Adrenal gland (tissue), 12 donors: Measurements from ENCODE around the gene B3GNT8. TPM values are rescaled to one million over a fixed set of nuclear protein-coding genes. Genes with fewer than 3 reads are reported as not detected.

Experiments
- DNase-seq, 7 donors: peaks; one replicate each; pipeline ENCODE4 v3.0.0-alpha.2; 2019 to 2020
- H3K27ac ChIP-seq, 5 donors: fragments of 200-600 bp; sonication (generic) in 4 of 5; 1 replicate in 3 of 5; 2 replicates in 2 of 5; pipeline versions ENCODE4 v1.5.1 to v1.8.0; 2016 to 2020; ENCODE audit warnings: mild to moderate bottlenecking in 1 of 5
- H3K27me3 ChIP-seq: fragments of 200-600 bp; 2 replicates; pipeline ENCODE4 v1.8.0; 2021
- H3K36me3 ChIP-seq, 2 donors: fragments of 200-600 bp; replicated peaks in 1 of 2; 1 replicate in 1 of 2; 2 replicates in 1 of 2; pipeline versions ENCODE4 v1.5.1 to v1.8.0; 2018 to 2022
- H3K4me1 ChIP-seq, 2 donors: fragments of 200-600 bp; replicated peaks in 1 of 2; 1 replicate in 1 of 2; 2 replicates in 1 of 2; pipeline versions ENCODE4 v1.5.1 to v1.8.0; 2018 to 2021
- H3K4me3 ChIP-seq, 4 donors: fragments of 200-600 bp; sonication (generic) in 3 of 4; one replicate each; pipeline ENCODE4 v1.5.1; 2016 to 2018
- H3K9me3 ChIP-seq, 3 donors: fragments of 200-600 bp; sonication (generic) in 1 of 3; replicated peaks in 1 of 3; 1 replicate in 2 of 3; 2 replicates in 1 of 3; pipeline versions ENCODE4 v1.5.1 to v1.8.0; 2016 to 2021
- CTCF ChIP-seq, 6 experiments: fragments of 450-650 bp in 4 of 6; fragments of 200-600 bp in 2 of 6; sonication (generic) in 1 of 6; IDR thresholded peaks; 1 replicate in 5 of 6; 2 replicates in 1 of 6; pipeline versions ENCODE4 v1.5.1 to v1.8.0; 2016 to 2021; ENCODE audit warnings: antibody characterized with exemption in 6 of 6, mild to moderate bottlenecking in 2 of 6, moderate library complexity in 1 of 6
- POLR2A ChIP-seq, 2 donors: fragments of 450-650 bp; IDR thresholded peaks; one replicate each; pipeline ENCODE4 v1.6.1; 2017; ENCODE audit warnings: antibody characterized with exemption in 2 of 2, mild to moderate bottlenecking in 2 of 2, moderate library complexity in 1 of 2
- WGBS, 4 donors: extraction: QIAGEN DNeasy Blood & Tissue Kit in 2 of 4; methylation state at CpG; one replicate each; pipeline versions ENCODE4 v1.1.5 to v1.1.7; 2013 to 2017; 5-methylcytosine and 5-hydroxymethylcytosine counted together
- intact Hi-C, 2 donors: fragments of 100-400 bp; cut with DNase I; formaldehyde crosslinking; loops; one replicate each; pipeline versions ENCODE4 v1.14.1 to v1.15.0; 2022 to 2023
- polyA plus RNA-seq, 3 donors: library from polyadenylated mRNA; stranded (reverse); fragments of 200-250 nt in 2 of 3; fragments of 350-450 nt in 1 of 3; fragmentation: Illumina TruSeq in 1 of 3; extraction: RNeasy Lipid Tissue Mini Kit (QIAGEN cat#74804) in 1 of 3; gene quantifications; one replicate each; pipeline ENCODE4 v1.2.3, GENCODE V29; 2013 to 2014
- total RNA-seq, 9 donors: library from RNA; depleted of rRNA in 4 of 9; stranded (reverse); fragments of >200 nt in 4 of 9; fragments of 120-200 nt in 1 of 9; fragmentation: NEBNext Ultra II Directional in 1 of 9; extraction: Animal tissue kit (Norgen Biotek cat#: 25700) in 1 of 9; gene quantifications; one replicate each; pipeline versions ENCODE4 v1.1.0 to v1.2.4, GENCODE V29; 2013 to 2023
- donor health status: healthy with polysubstance abuse.
- donor health status: Bipolar disorder and iron deficiency.
- donor health status: DM: yes; HTN: yes; CAD: no.
- donor health status: DM: no; HTN: no; CAD: no.
- donor health status: DM: no; HTN: no; CAD: no.
- donor health status: DM: yes; HTN: yes; CAD: no.

Gene B3GNT8
- total and polyA plus RNA-seq, 12 donors = 0.15 to 6.5 (median 2.0) TPM

DNA sequence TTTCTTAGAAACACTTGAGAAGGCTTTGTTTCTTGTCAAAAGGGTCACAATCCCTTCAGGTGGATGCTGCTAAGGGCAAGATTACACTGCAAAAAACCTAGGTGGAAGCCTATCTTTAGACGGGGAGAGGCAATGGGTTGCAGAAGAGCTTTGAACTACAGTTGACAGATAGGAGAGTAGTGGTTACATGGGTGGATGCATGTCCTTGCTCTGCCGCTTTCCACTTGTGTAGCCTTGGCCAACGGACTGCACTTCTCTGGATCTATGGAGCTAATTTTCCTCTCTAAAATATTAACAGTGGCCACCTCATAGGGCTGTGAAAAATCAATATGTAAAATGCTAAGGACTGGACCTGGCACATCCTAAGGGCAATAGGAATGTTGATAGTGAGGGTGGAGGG, 28.6 kb downstream of the B3GNT8 start:
- H3K4me1 ChIP-seq = peaks cover 20 to 26% of the 10 kb centered on the region in 2 donors
- H3K27me3 ChIP-seq = no peaks in the 10 kb centered on the region
- peak overlapping the region in 1 of 5 donors; percentile 3 for H3K27ac ChIP-seq
- peak overlapping the region in 2 of 4 donors; percentile 70 to 95 for H3K4me3 ChIP-seq
- WGBS, 4 donors = 14 to 48% (median 25%) methylated on average over 3 of the region's 3 CpGs
- TF ChIP-seq CTCF (IDR thresholded peaks at IDR 0.05) (no peak), POLR2A (IDR thresholded peaks at IDR 0.05) (no peak)
- no peaks in the 10 kb centered on the region for H3K36me3 ChIP-seq
- DNase-seq = no peak
- intact Hi-C loops = no loop called here
- H3K9me3 ChIP-seq = no peaks in the 10 kb centered on the region

DNA sequence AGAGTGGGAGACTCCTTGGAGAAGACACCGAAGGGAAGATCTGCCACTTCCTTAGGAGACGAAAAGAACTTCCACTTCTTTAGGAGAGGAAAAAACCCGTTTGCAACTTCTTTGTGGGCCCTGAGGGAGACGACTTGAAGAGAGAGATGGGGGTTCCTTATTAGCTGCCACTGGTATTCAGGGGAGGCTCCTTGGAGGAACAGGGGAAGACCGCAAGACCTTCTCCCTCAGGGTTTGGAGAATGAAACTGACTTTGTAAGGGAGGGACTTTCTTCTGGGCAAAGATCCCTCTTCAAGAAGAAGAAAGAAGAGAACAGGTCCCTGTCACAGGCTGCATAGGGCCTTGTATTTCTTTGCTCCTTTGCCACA, 29.1 kb downstream of the B3GNT8 start:
- H3K36me3 ChIP-seq = no peaks in the 10 kb centered on the region
- H3K9me3 ChIP-seq = no peaks in the 10 kb centered on the region
- TF ChIP-seq CTCF (IDR thresholded peaks at IDR 0.05) (no peak), POLR2A (IDR thresholded peaks at IDR 0.05) (no peak)
- 0 to 2% (median 0%) methylated on average over 5 of the region's 5 CpGs for WGBS, 4 donors
- H3K27ac ChIP-seq = peak overlapping the region in 4 of 5 donors; percentile 68 to 95 (median 88)
- peaks cover 20 to 26% of the 10 kb centered on the region in 2 donors for H3K4me1 ChIP-seq
- intact Hi-C loops = no loop called here
- DNase-seq = no peak
- no peaks in the 10 kb centered on the region for H3K27me3 ChIP-seq
- peak overlapping the region; percentile 34 to 95 (median 73) for H3K4me3 ChIP-seq

- Histone ChIP-seq H3K27ac (peak within 1 kb of the TSS; percentile 32 to 95 (median 82)), H3K27me3 (no peaks in the 10 kb centered on the region), H3K4me1 (peaks cover 20 to 30% of the 10 kb centered on the region in 2 donors), H3K36me3 (no peaks in the 10 kb centered on the region), H3K4me3 (peak within 1 kb of the TSS; percentile 34 to 95 (median 73)), H3K9me3 (no peaks in the 10 kb centered on the region)
- TF ChIP-seq CTCF (IDR thresholded peaks at IDR 0.05) (peak in 1 of 6 experiments; percentile 18), POLR2A (IDR thresholded peaks at IDR 0.05) (peak in 1 of 2 donors; percentile 43)
- peak; percentile 99 to 100 (median 100) for DNase-seq
- intact Hi-C loops = no loop called here
- 0 to 1% (median 1%) methylated on average over 21 to 50 of the region's 50 CpGs for WGBS, 4 donors
Observed at GRCh38 chr19:41397086-41398049, 29.8 kb downstream of the B3GNT8 start, which contains the start of the genes BCKDHA and EXOSC5. TSS of gene BCKDHA (plus strand) at chr19:41397818. CDS start at chr19:41397828, 10 bp downstream. TSS of gene EXOSC5 (minus strand) at chr19:41397359. CDS start at chr19:41397328, 31 bp downstream.

DNA sequence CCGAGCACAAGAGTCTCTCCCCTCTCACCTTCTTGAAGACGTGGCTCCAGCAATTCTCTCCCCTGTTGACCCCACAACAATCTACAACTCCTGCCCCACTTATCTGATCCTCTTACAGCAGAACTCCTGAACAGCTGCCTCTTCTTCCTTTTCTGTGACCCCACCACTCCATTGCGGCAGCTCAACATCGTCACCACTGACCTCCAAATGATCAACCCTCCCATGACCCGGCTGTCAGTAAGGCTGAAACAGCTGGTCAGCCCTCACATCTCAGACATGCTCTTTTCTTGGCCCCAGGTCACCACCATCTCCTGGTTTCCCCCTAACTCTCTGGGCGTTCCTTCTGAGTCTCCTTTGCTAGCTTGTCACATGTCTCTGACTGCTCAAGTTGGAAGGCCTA, 31.8 kb downstream of the B3GNT8 start:
- Histone ChIP-seq H3K4me3 (no peak overlapping the region), H3K4me1 (peaks cover 20 to 26% of the 10 kb centered on the region in 2 donors), H3K36me3 (peaks cover 0 to 13% of the 10 kb centered on the region in 2 donors), H3K27ac (no peak overlapping the region), H3K27me3 (no peaks in the 10 kb centered on the region), H3K9me3 (no peaks in the 10 kb centered on the region)
- intact Hi-C loops = no loop called here
- DNase-seq = no peak
- 71 to 78% (median 73%) methylated on average over 6 of the region's 6 CpGs for WGBS, 4 donors
- TF ChIP-seq CTCF (IDR thresholded peaks at IDR 0.05) = no peak
- no peak for TF ChIP-seq POLR2A (IDR thresholded peaks at IDR 0.05)
